ENCODE results near the gene PPP3CA.

- no peak for TF ChIP-seq CTCF (IDR thresholded peaks at IDR 0.05 in 2 of 3, conservative IDR thresholded peaks at IDR 0.05 in 1 of 3; ENCODE audit: borderline replicate concordance in 1 of 3, insufficient read depth in 1 of 3, low read depth in 2 of 3, low read length in 2 of 3)
- no peak for TF ChIP-seq POLR2A (IDR thresholded peaks at IDR 0.05; ENCODE audit: borderline replicate concordance, extremely low read depth, insufficient read depth, insufficient read length)
- no peak for TF ChIP-seq RAD21 (IDR thresholded peaks at IDR 0.05; ENCODE audit: low read depth)
- no peak for TF ChIP-seq MAX (IDR thresholded peaks at IDR 0.05)
These were observed 148.5 kb downstream of the PPP3CA start for GRCh38 chr4:101198682-101199339.

Measured in HCT116 (cell line).